Left lung (tissue), 10 donors: ENCODE data around the gene MFGE8. TPM values are rescaled to one million over a fixed set of nuclear protein-coding genes. Genes with fewer than 3 reads are reported as not detected.
A peak's percentile ranks its signal among the peaks of the same experiment; 100 is the strongest.

Experiments used
- ATAC-seq: fragments of 200-7000 bp; cut with Tn5 transposase; one replicate; pipeline ENCODE4 v1.9.1; 2020; ENCODE audit warnings: moderate library complexity
- DNase-seq, 4 donors: peaks; one replicate each; pipeline ENCODE4 v3.0.0-alpha.2; 2013 to 2020
- H3K27ac ChIP-seq, 2 donors: fragments of 200-600 bp; sonication (generic) in 1 of 2; one replicate each; pipeline versions ENCODE4 v1.5.0 to v1.8.0; 2020 to 2021
- H3K27me3 ChIP-seq, 2 donors: fragments of 200-600 bp; sonication (generic) in 1 of 2; one replicate each; pipeline versions ENCODE4 v1.5.0 to v1.8.0; 2020 to 2021
- H3K36me3 ChIP-seq, 2 donors: fragments of 200-600 bp; sonication (generic) in 1 of 2; one replicate each; pipeline versions ENCODE4 v1.5.0 to v1.8.0; 2020 to 2021
- H3K4me1 ChIP-seq, 2 donors: fragments of 200-600 bp; one replicate each; pipeline ENCODE4 v1.8.0; 2021
- H3K4me3 ChIP-seq, 2 donors: fragments of 200-600 bp; sonication (generic) in 1 of 2; one replicate each; pipeline versions ENCODE4 v1.5.0 to v1.8.0; 2020 to 2021; ENCODE audit warnings: mild to moderate bottlenecking in 1 of 2
- H3K9me3 ChIP-seq, 2 donors: fragments of 200-600 bp; sonication (generic) in 1 of 2; one replicate each; pipeline versions ENCODE4 v1.5.0 to v1.8.0; 2020 to 2021
- intact Hi-C, 2 donors: fragments of 100-400 bp; cut with DNase I; formaldehyde crosslinking; loops; one replicate each; pipeline versions ENCODE4 v1.11.2 to v1.14.2; 2022
- polyA plus RNA-seq, 6 donors: library from polyadenylated mRNA; unstranded; fragments of 120-200 nt; gene quantifications; one replicate each; pipeline ENCODE4 v1.2.1, GENCODE V29; 2013; ENCODE audit not compliant: insufficient read length in 6 of 6
- total RNA-seq, 2 donors: library from RNA; stranded (reverse); fragmentation: NEBNext Ultra II Directional; extraction: Animal tissue kit (Norgen Biotek cat#: 25700); gene quantifications; one replicate each; pipeline ENCODE4 v1.2.1, GENCODE V29; 2021
- TF ChIP-seq, protein P1 (sequence below), 2 donors: fragments of 200-600 bp; sonication (generic) in 1 of 2; IDR thresholded peaks; one replicate each; pipeline versions ENCODE4 v1.5.0 to v1.8.0; 2021; ENCODE audit warnings: antibody characterized with exemption in 2 of 2
- donor health status: DM: no; HTN: yes; CAD: no.
- donor health status: DM: no; HTN: no; CAD: no.

Gene MFGE8
- total and polyA plus RNA-seq, 8 donors = 103 to 150 (median 133) TPM

DNA sequence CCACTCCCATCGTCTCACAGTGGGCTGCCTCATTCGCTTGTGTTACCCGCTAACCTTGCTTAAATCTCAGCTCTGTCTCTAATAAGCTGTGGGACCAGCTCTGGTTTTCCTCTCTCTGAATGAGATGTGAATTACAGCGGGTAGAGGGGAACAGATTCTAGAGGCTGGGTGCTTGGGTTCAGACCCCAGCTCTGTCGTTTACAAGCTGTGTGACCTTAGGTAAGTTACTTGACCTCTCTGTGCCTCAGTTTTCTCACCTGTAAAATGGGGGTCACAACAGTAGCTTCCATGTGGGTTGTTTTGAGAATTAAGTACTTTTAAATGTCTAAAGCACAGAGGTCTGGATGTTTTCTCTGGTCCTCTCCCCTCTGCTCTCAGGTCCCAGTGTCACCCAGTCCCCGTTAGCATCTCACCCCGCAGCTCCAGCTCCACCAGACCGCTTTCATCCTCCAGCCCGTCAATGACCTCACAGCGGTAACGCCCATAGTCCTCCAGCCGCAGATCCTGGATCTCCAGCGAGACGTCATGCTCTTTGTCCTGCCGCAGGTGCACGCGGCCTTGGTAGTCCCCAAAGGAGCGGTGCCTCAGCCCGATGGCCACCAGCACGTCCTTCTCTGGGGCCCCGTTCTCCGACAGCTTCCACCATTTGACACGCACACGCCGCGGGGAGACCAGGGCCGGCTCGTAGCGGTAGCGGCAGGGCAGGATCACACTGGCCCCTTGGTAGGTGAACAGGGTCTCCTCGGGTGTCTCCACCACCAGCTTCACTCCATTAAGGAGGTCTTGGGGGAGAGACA is 32.0 kb downstream of the MFGE8 start:
- intact Hi-C loops = no loop called here
- no peak overlapping the region for H3K27ac ChIP-seq
- no peak overlapping the region for H3K4me3 ChIP-seq
- H3K9me3 ChIP-seq = no peaks in the 10 kb centered on the region
- TF ChIP-seq, protein P1, sequence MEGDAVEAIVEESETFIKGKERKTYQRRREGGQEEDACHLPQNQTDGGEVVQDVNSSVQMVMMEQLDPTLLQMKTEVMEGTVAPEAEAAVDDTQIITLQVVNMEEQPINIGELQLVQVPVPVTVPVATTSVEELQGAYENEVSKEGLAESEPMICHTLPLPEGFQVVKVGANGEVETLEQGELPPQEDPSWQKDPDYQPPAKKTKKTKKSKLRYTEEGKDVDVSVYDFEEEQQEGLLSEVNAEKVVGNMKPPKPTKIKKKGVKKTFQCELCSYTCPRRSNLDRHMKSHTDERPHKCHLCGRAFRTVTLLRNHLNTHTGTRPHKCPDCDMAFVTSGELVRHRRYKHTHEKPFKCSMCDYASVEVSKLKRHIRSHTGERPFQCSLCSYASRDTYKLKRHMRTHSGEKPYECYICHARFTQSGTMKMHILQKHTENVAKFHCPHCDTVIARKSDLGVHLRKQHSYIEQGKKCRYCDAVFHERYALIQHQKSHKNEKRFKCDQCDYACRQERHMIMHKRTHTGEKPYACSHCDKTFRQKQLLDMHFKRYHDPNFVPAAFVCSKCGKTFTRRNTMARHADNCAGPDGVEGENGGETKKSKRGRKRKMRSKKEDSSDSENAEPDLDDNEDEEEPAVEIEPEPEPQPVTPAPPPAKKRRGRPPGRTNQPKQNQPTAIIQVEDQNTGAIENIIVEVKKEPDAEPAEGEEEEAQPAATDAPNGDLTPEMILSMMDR (IDR thresholded peaks at IDR 0.05) = no peak
- H3K36me3 ChIP-seq = peaks cover 0 to 11% of the 10 kb centered on the region in 2 donors
- DNase-seq (no peak), ATAC-seq (no peak)
- no peaks in the 10 kb centered on the region for H3K4me1 ChIP-seq
- H3K27me3 ChIP-seq = no peaks in the 10 kb centered on the region

DNA sequence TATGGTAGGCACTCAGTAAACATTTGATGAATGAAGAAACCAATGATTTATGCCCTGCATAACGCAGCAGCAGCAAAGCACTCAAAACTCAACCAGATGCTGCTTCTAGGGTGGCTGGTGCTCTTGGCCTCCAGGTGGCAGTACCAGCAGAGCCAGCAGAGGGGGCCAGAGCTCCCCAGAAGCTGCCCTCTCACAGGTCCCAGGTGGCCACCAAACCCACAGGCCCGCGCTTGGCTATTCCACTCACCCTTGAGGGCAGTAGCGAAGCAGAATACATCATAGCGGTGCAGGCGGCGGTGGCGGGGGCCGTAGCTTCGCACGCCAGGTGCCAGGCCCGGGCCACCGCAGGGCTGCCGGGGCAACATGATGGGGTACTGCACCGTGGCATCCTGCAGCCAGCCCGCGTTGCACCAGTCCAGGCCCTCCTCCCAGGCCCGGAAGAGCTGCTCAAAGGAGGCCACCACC is 34.4 kb downstream of the MFGE8 start:
- peaks cover 0 to 4% of the 10 kb centered on the region in 2 donors for H3K27me3 ChIP-seq
- ATAC-seq (peak; percentile 79), DNase-seq (peak in 2 of 4 donors; percentile 26 to 79)
- H3K4me1 ChIP-seq = no peaks in the 10 kb centered on the region
- TF ChIP-seq, protein P1 (IDR thresholded peaks at IDR 0.05) = peak; percentile 50 to 52
- intact Hi-C loops = no loop called here
- no peak overlapping the region for H3K27ac ChIP-seq
- no peaks in the 10 kb centered on the region for H3K9me3 ChIP-seq
- no peak overlapping the region for H3K4me3 ChIP-seq
- peaks cover 0 to 7% of the 10 kb centered on the region in 2 donors for H3K36me3 ChIP-seq

DNA sequence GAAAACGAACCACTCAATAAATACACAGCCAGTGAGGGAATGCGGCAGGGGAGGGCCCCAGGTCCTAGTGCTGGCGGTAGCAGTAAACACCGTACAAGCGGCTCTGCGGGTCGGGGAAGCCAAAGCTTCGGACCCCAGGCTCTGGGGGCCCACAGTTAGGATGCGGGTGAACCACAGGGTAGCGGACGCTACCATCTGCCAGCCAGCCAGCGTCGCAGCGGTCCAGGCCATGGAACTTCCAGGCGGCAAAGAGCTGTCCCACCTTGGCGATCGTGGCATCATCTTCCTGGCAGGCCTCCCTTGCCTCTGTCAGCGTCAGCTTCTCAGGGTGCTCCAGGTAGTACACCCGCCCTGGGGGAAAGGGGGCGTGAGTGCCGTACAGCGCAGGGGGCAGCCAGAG is 35.3 kb downstream of the MFGE8 start:
- Histone ChIP-seq H3K4me3 (no peak overlapping the region), H3K4me1 (no peaks in the 10 kb centered on the region), H3K9me3 (no peaks in the 10 kb centered on the region), H3K27ac (no peak overlapping the region), H3K27me3 (peaks cover 0 to 12% of the 10 kb centered on the region in 2 donors), H3K36me3 (peaks cover 0 to 7% of the 10 kb centered on the region in 2 donors)
- no peak for ATAC-seq
- peak in 1 of 4 donors; percentile 62 for DNase-seq
- TF ChIP-seq, protein P1 (IDR thresholded peaks at IDR 0.05) = no peak
- intact Hi-C loops = no loop called here

DNA sequence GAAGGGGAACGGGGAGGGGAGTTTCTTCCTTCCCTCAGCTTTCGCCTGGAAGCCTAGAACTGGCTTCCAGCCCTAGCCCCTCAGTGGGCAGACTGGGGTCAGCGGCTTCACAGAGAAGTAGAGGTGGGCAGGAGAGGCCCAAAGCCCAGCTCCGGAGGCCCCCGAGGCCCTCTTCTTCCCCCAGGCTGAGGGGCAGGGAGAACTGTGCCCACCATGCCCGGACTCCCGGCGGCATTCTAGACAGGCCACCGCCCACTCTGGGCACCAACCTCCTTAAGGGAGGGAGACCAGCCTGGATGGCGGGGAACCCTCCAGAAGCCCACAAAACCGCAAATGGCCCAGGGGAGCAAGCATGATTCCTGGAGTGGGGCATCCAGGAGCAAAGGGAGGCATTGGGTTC is 35.8 kb downstream of the MFGE8 start:
- TF ChIP-seq, protein P1 (IDR thresholded peaks at IDR 0.05) = no peak
- ATAC-seq (no peak), DNase-seq (peak in 1 of 4 donors; percentile 67)
- peaks cover 0 to 12% of the 10 kb centered on the region in 2 donors for H3K27me3 ChIP-seq
- intact Hi-C loops = no loop called here
- peaks cover 0 to 7% of the 10 kb centered on the region in 2 donors for H3K36me3 ChIP-seq
- no peaks in the 10 kb centered on the region for H3K9me3 ChIP-seq
- no peaks in the 10 kb centered on the region for H3K4me1 ChIP-seq
- H3K4me3 ChIP-seq = no peak overlapping the region
- H3K27ac ChIP-seq = no peak overlapping the region

DNA sequence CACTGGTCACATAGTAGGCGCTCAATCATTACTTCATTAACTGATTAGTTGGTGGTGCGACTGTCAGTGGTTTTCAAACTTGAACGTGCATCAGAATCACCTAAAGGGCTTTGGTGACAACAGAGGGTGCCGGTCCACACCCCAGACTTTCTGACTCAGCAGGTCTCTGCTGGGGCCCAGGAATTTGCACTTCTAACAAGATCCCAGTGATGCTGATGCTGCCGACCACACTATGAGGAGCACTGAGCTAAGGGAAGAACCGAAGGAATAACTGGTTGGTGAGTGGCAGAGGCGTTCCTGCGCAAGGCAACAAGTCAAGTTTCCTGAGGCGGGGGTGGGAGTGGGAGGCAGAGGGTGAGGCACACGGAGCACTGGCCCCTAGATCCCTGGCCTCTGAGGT is 36.6 kb downstream of the MFGE8 start:
- no peak overlapping the region for H3K27ac ChIP-seq

More for the DNA sequence above, 36.6 kb downstream of the MFGE8 start:
- no peak for DNase-seq
- no peak for ATAC-seq
- Histone ChIP-seq H3K4me1 (no peaks in the 10 kb centered on the region), H3K36me3 (peaks cover 0 to 7% of the 10 kb centered on the region in 2 donors), H3K9me3 (no peaks in the 10 kb centered on the region), H3K4me3 (no peak overlapping the region), H3K27me3 (peaks cover 0 to 18% of the 10 kb centered on the region in 2 donors)
- intact Hi-C loops = no loop called here
- TF ChIP-seq, protein P1 (IDR thresholded peaks at IDR 0.05) = no peak
